Vagina (tissue), 2 donors: ENCODE data around the gene COBL. TPM values are rescaled to one million over a fixed set of nuclear protein-coding genes. Genes with fewer than 3 reads are reported as not detected.

Experiments used
- DNase-seq, 2 donors: peaks; one replicate each; pipeline ENCODE4 v3.0.0-alpha.2; 2017; ENCODE audit errors: extremely low spot score in 2 of 2
- H3K27ac ChIP-seq: fragments of 200-600 bp; sonication (generic); one replicate; pipeline ENCODE4 v1.5.1; 2019
- H3K27me3 ChIP-seq: fragments of 200-600 bp; sonication (generic); one replicate; pipeline ENCODE4 v1.5.1; 2019
- H3K36me3 ChIP-seq, 2 donors: fragments of 200-600 bp; sonication (generic); one replicate each; pipeline ENCODE4 v1.5.1; 2017 to 2019
- H3K4me1 ChIP-seq: fragments of 200-600 bp; sonication (generic); one replicate; pipeline ENCODE4 v1.5.1; 2019
- H3K4me3 ChIP-seq, 2 donors: fragments of 200-600 bp; sonication (generic); 1 replicate in 1 of 2; 2 replicates in 1 of 2; pipeline ENCODE4 v1.5.1; 2016 to 2019
- H3K9me3 ChIP-seq: fragments of 200-600 bp; sonication (generic); one replicate; pipeline ENCODE4 v1.5.1; 2019
- POLR2A ChIP-seq, 2 donors: fragments of 450-650 bp; IDR thresholded peaks; one replicate each; pipeline ENCODE4 v1.6.1; 2017; ENCODE audit warnings: antibody characterized with exemption in 2 of 2, mild to moderate bottlenecking in 2 of 2, moderate library complexity in 2 of 2
- POLR2AphosphoS5 ChIP-seq, 2 donors: sonication (generic); formaldehyde crosslinking; IDR thresholded peaks; one replicate each; pipeline ENCODE4 v1.9.0; 2017; ENCODE audit warnings: antibody characterized with exemption in 2 of 2, mild to moderate bottlenecking in 2 of 2, low read depth in 1 of 2; ENCODE audit not compliant: insufficient read depth in 1 of 2
- intact Hi-C: fragments of 100-400 bp; cut with DNase I; formaldehyde crosslinking; loops from one replicate; pipeline ENCODE4 v1.15.1; 2023
- total RNA-seq: library from RNA; depleted of rRNA; stranded (reverse); fragments of >200 nt; gene quantifications from one replicate; pipeline ENCODE4 v1.2.3, GENCODE V29; 2016
- TF ChIP-seq, protein P1 (sequence below), 3 experiments: fragments of 450-650 bp in 2 of 3; fragments of 200-600 bp in 1 of 3; sonication (generic) in 1 of 3; IDR thresholded peaks; one replicate each; pipeline ENCODE4 v1.5.1; 2017 to 2019; ENCODE audit warnings: antibody characterized with exemption in 3 of 3, mild to moderate bottlenecking in 2 of 3, moderate library complexity in 2 of 3

The COBL gene
- total RNA-seq, 1 donor from 2014 or later = 9.3 TPM

GRCh38 chr7:51186531-51186930, 130.1 kb downstream of the COBL start:
- Histone ChIP-seq H3K27ac (no peak overlapping the region), H3K27me3 (no peaks in the 10 kb centered on the region), H3K9me3 (no peaks in the 10 kb centered on the region), H3K4me3 (no peak overlapping the region), H3K4me1 (no peaks in the 10 kb centered on the region), H3K36me3 (no peaks in the 10 kb centered on the region)
- intact Hi-C loops = no loop called here
- TF ChIP-seq POLR2A (IDR thresholded peaks at IDR 0.05) = no peak
- TF ChIP-seq, protein P1, sequence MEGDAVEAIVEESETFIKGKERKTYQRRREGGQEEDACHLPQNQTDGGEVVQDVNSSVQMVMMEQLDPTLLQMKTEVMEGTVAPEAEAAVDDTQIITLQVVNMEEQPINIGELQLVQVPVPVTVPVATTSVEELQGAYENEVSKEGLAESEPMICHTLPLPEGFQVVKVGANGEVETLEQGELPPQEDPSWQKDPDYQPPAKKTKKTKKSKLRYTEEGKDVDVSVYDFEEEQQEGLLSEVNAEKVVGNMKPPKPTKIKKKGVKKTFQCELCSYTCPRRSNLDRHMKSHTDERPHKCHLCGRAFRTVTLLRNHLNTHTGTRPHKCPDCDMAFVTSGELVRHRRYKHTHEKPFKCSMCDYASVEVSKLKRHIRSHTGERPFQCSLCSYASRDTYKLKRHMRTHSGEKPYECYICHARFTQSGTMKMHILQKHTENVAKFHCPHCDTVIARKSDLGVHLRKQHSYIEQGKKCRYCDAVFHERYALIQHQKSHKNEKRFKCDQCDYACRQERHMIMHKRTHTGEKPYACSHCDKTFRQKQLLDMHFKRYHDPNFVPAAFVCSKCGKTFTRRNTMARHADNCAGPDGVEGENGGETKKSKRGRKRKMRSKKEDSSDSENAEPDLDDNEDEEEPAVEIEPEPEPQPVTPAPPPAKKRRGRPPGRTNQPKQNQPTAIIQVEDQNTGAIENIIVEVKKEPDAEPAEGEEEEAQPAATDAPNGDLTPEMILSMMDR (IDR thresholded peaks at IDR 0.05) = no peak
- TF ChIP-seq POLR2AphosphoS5 (IDR thresholded peaks at IDR 0.05; ENCODE audit: insufficient read depth in 1 of 2, low read depth in 1 of 2) = no peak
- DNase-seq = no peak

- no peak overlapping the region for H3K27ac ChIP-seq
These were observed 133.9 kb downstream of the COBL start for GRCh38 chr7:51182636-51183166.

DNA sequence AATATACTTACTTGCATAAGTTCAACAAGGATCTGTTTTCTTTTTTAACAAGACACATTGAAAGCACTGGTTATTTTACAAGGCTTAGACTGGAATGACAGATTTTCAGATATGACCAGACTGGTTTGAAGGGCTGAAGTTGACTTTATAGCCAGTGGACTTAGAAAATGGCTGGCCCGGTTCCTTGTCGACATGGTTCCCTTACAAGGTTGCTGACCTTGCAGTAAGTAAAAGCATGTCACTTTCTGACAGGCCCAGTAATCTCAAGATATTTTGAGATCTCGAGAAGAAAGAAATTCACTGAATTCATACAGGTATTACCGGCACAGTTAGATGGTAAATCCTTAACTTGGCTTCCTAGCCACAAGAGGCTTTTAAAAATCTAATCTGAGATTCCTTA, 136.5 kb downstream of the COBL start:
- Histone ChIP-seq H3K27ac (no peak overlapping the region), H3K36me3 (no peaks in the 10 kb centered on the region), H3K4me1 (peaks cover 5% of the 10 kb centered on the region), H3K27me3 (no peaks in the 10 kb centered on the region), H3K9me3 (no peaks in the 10 kb centered on the region), H3K4me3 (no peak overlapping the region)
- intact Hi-C loops = no loop called here
- no peak for DNase-seq
- TF ChIP-seq, protein P1 (IDR thresholded peaks at IDR 0.05) = no peak
- no peak for TF ChIP-seq POLR2A (IDR thresholded peaks at IDR 0.05)
- no peak for TF ChIP-seq POLR2AphosphoS5 (IDR thresholded peaks at IDR 0.05; ENCODE audit: insufficient read depth in 1 of 2, low read depth in 1 of 2)

More at GRCh38 chr7:51182636-51183166, 133.9 kb downstream of the COBL start:
- no peak for DNase-seq
- no peaks in the 10 kb centered on the region for H3K9me3 ChIP-seq
- no peaks in the 10 kb centered on the region for H3K36me3 ChIP-seq
- H3K27me3 ChIP-seq = no peaks in the 10 kb centered on the region
- H3K4me3 ChIP-seq = no peak overlapping the region
- intact Hi-C loops = no loop called here
- TF ChIP-seq POLR2AphosphoS5 (IDR thresholded peaks at IDR 0.05; ENCODE audit: insufficient read depth in 1 of 2, low read depth in 1 of 2) (no peak), POLR2A (IDR thresholded peaks at IDR 0.05) (no peak)
- TF ChIP-seq, protein P1 (IDR thresholded peaks at IDR 0.05) = no peak
- H3K4me1 ChIP-seq = peaks cover 5% of the 10 kb centered on the region

DNA sequence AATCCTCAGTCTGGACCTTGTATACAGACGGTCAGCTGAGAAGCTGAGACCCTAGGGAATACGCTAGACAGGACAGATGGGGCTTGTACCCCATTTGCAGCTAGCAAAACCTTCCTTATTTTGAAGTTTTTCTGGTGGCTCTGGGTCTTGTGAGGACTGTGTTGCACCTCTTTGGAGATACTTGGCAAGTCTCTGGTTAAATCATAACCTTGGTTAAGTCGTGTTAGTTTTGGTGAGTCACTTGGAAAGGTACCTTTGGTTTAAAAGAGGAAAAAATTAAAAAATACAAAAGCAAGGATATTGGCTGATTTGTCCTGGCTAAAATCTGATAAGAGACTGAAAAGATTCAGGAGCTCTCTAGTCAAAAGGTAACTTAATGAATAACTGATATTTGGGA, 140.6 kb downstream of the COBL start:
- Histone ChIP-seq H3K27ac (no peak overlapping the region), H3K4me1 (peaks cover 2% of the 10 kb centered on the region), H3K9me3 (no peaks in the 10 kb centered on the region), H3K4me3 (no peak overlapping the region), H3K27me3 (no peaks in the 10 kb centered on the region), H3K36me3 (no peaks in the 10 kb centered on the region)
- DNase-seq = no peak
- TF ChIP-seq POLR2AphosphoS5 (IDR thresholded peaks at IDR 0.05; ENCODE audit: insufficient read depth in 1 of 2, low read depth in 1 of 2) = no peak
- TF ChIP-seq POLR2A (IDR thresholded peaks at IDR 0.05) = no peak
- intact Hi-C loops = no loop called here

- intact Hi-C loops = no loop called here
- Histone ChIP-seq H3K27me3 (no peaks in the 10 kb centered on the region), H3K9me3 (no peaks in the 10 kb centered on the region), H3K36me3 (no peaks in the 10 kb centered on the region), H3K4me3 (no peak overlapping the region), H3K27ac (no peak overlapping the region), H3K4me1 (no peaks in the 10 kb centered on the region)
- DNase-seq = no peak
- TF ChIP-seq POLR2AphosphoS5 (IDR thresholded peaks at IDR 0.05; ENCODE audit: insufficient read depth in 1 of 2, low read depth in 1 of 2) (no peak), POLR2A (IDR thresholded peaks at IDR 0.05) (no peak)
- TF ChIP-seq, protein P1 (IDR thresholded peaks at IDR 0.05) = no peak
These were observed 141.2 kb downstream of the COBL start for GRCh38 chr7:51175316-51175991.
